ENCODE measurements around the gene NIPAL4. TPM values are rescaled to one million over a fixed set of nuclear protein-coding genes. Genes with fewer than 3 reads are reported as not detected.
A peak's percentile ranks its signal among the peaks of the same experiment; 100 is the strongest.
"Not testable (repeated sequence)": the region's sequence is repeated elsewhere in the genome, so short reads cannot be mapped to it uniquely, and the experiment has no call there.

Gene NIPAL4
- not detected in 2 replicates for total RNA-seq (2014; rRNA removed; shearing (Covaris generic))
- not detected in 2 replicates for total RNA-seq (2022)
- Bru-seq, nascent RNA: not detected
- BruChase-seq, experiment 1, labeled RNA remaining after a 6-hour chase: not detected
- BruChase-seq, experiment 2, labeled RNA remaining after a 2-hour chase: not detected
- long read RNA-seq: 0 reads

- Histone ChIP-seq H3K4me2 (ENCODE audit: low read length) (0 out of 2 replicates have a peak within 1 kb of the TSS, but pooled peaks have one; percentile 7), H2AFZ (ENCODE audit: low read length) (no peak within 1 kb of the TSS), H3K36me3 (ENCODE audit: insufficient read depth, low read length) (no peaks in the 10 kb centered on the region), H3K79me2 (ENCODE audit: insufficient read depth, low read depth, low read length) (no peaks in the 10 kb centered on the region), H3K9me2 (ENCODE audit: insufficient read depth, low read length) (no peaks in the 10 kb centered on the region), H3K4me3 (ENCODE audit: low read depth, low read length, poor library complexity, severe bottlenecking) (no peak within 1 kb of the TSS), H3K4me1 (ENCODE audit: insufficient read depth, low read length, poor library complexity, severe bottlenecking) (peaks cover 16% of the 10 kb centered on the region), H4K20me1 (ENCODE audit: insufficient read depth, low read length) (no peaks in the 10 kb centered on the region), H3K27ac (ENCODE audit: low read depth, low read length, poor library complexity, severe bottlenecking) (no peak within 1 kb of the TSS), H3K9me3 (ENCODE audit: low read length) (no peaks in the 10 kb centered on the region)
- ChIA-PET POLR2A (interaction anchor here (1.1 kb wide), 1 partner anchor 10 kb away, joined by 3 read pairs; no protein-coding TSS in a partner anchor), CTCF (ENCODE audit: unreplicated experiment) (no interaction called here)
- intact Hi-C loops (cut with micrococcal nuclease; ENCODE audit: unreplicated experiment): no loop called here
- BruUV-seq (replicated peaks): no TSS peak
- TF ChIP-seq, protein P1, sequence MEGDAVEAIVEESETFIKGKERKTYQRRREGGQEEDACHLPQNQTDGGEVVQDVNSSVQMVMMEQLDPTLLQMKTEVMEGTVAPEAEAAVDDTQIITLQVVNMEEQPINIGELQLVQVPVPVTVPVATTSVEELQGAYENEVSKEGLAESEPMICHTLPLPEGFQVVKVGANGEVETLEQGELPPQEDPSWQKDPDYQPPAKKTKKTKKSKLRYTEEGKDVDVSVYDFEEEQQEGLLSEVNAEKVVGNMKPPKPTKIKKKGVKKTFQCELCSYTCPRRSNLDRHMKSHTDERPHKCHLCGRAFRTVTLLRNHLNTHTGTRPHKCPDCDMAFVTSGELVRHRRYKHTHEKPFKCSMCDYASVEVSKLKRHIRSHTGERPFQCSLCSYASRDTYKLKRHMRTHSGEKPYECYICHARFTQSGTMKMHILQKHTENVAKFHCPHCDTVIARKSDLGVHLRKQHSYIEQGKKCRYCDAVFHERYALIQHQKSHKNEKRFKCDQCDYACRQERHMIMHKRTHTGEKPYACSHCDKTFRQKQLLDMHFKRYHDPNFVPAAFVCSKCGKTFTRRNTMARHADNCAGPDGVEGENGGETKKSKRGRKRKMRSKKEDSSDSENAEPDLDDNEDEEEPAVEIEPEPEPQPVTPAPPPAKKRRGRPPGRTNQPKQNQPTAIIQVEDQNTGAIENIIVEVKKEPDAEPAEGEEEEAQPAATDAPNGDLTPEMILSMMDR (conservative IDR thresholded peaks at IDR 0.05; ENCODE audit: low read length): no peak
- TF ChIP-seq EZH2phosphoT487 (IDR thresholded peaks at IDR 0.05; ENCODE audit: borderline replicate concordance, low read depth, low read length): no peak
- no peak for DNase-seq (ENCODE audit: low spot score)
Measured at GRCh38 chr5:157459715-157460599, at the start of gene NIPAL4. NIPAL4 (plus strand) TSS chr5:157460213; CDS start chr5:157460321, 108 bp downstream.

- no TSS peak for BruUV-seq (replicated peaks)
- Histone ChIP-seq H2AFZ (ENCODE audit: low read length) (no peak overlapping the region), H3K9me2 (ENCODE audit: insufficient read depth, low read length) (no peaks in the 10 kb centered on the region), H3K79me2 (ENCODE audit: insufficient read depth, low read depth, low read length) (no peaks in the 10 kb centered on the region), H3K9me3 (ENCODE audit: low read length) (0 out of 2 replicates have a peak, but pooled peaks cover 6% of the 10 kb centered on the region), H4K20me1 (ENCODE audit: insufficient read depth, low read length) (no peaks in the 10 kb centered on the region), H3K27ac (ENCODE audit: low read depth, low read length, poor library complexity, severe bottlenecking) (no peak overlapping the region), H3K4me2 (ENCODE audit: low read length) (no peak overlapping the region), H3K36me3 (ENCODE audit: insufficient read depth, low read length) (no peaks in the 10 kb centered on the region), H3K4me1 (ENCODE audit: insufficient read depth, low read length, poor library complexity, severe bottlenecking) (no peaks in the 10 kb centered on the region), H3K4me3 (ENCODE audit: low read depth, low read length, poor library complexity, severe bottlenecking) (no peak overlapping the region)
- intact Hi-C loops (cut with micrococcal nuclease; ENCODE audit: unreplicated experiment): no loop called here
- ChIA-PET CTCF (ENCODE audit: unreplicated experiment) (no interaction called here), POLR2A (interaction anchor here (0.6 to 1.6 kb wide), 2 partner anchors 14 to 18 kb away, joined by 3 to 6 read pairs; no protein-coding TSS in a partner anchor)
- TF ChIP-seq EZH2phosphoT487 (IDR thresholded peaks at IDR 0.05; ENCODE audit: borderline replicate concordance, low read depth, low read length): no peak
- TF ChIP-seq, protein P1 (conservative IDR thresholded peaks at IDR 0.05; ENCODE audit: low read length): no peak
- DNase-seq (ENCODE audit: low spot score): no peak
Measured at GRCh38 chr5:157415838-157416237, 44.2 kb upstream of the NIPAL4 start.

DNA sequence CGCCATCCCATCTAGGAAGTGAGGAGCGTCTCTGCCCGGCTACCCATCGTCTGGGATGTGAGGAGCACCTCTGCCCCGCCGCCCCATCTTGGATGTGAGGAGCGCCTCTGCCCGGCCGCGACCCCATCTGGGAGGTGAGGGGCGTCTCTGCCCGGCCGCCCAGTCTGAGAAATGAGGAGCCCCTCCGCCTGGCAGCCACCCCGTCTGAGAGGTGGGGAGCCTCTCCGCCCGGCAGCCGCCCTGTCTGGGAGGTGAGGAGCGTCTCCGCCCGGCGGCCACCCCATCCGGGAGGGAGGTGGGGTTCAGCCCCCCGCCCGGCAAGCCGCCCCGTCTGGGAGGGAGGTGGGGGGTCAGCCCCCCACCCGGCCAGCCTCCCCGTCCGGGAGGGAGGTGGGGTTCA lies 40.5 kb upstream of the NIPAL4 start:
- DNase-seq (ENCODE audit: low spot score); H4K20me1 ChIP-seq (ENCODE audit: insufficient read depth, low read length); H3K27ac ChIP-seq (ENCODE audit: low read depth, low read length, poor library complexity, severe bottlenecking); H3K79me2 ChIP-seq (ENCODE audit: insufficient read depth, low read depth, low read length); H3K9me3 ChIP-seq (ENCODE audit: low read length); H2AFZ ChIP-seq (ENCODE audit: low read length); POLR2A ChIA-PET; H3K9me2 ChIP-seq (ENCODE audit: insufficient read depth, low read length); BruUV-seq (replicated peaks); H3K4me3 ChIP-seq (ENCODE audit: low read depth, low read length, poor library complexity, severe bottlenecking); H3K4me2 ChIP-seq (ENCODE audit: low read length); CTCF ChIA-PET (ENCODE audit: unreplicated experiment); H3K4me1 ChIP-seq (ENCODE audit: insufficient read depth, low read length, poor library complexity, severe bottlenecking); intact Hi-C loops (cut with micrococcal nuclease; ENCODE audit: unreplicated experiment); H3K36me3 ChIP-seq (ENCODE audit: insufficient read depth, low read length): not testable (repeated sequence)

GRCh38 chr5:157429920-157430319 lies 30.1 kb upstream of the NIPAL4 start:
- DNase-seq (ENCODE audit: low spot score); H3K4me2 ChIP-seq (ENCODE audit: low read length); H3K36me3 ChIP-seq (ENCODE audit: insufficient read depth, low read length); H3K4me1 ChIP-seq (ENCODE audit: insufficient read depth, low read length, poor library complexity, severe bottlenecking); CTCF ChIA-PET (ENCODE audit: unreplicated experiment); H3K9me2 ChIP-seq (ENCODE audit: insufficient read depth, low read length); H3K4me3 ChIP-seq (ENCODE audit: low read depth, low read length, poor library complexity, severe bottlenecking); POLR2A ChIA-PET; H3K9me3 ChIP-seq (ENCODE audit: low read length); H3K27ac ChIP-seq (ENCODE audit: low read depth, low read length, poor library complexity, severe bottlenecking); H3K79me2 ChIP-seq (ENCODE audit: insufficient read depth, low read depth, low read length); H2AFZ ChIP-seq (ENCODE audit: low read length); BruUV-seq (replicated peaks); H4K20me1 ChIP-seq (ENCODE audit: insufficient read depth, low read length): not testable (repeated sequence)
- intact Hi-C loops (cut with micrococcal nuclease; ENCODE audit: unreplicated experiment): loop anchor here (2.0 kb wide), 1 partner anchor 141 kb away; no protein-coding TSS in a partner anchor

All from OCI-LY7 (cell line).